ENCODE measurements around the gene TGFBR1. TPM values are rescaled to one million over a fixed set of nuclear protein-coding genes. Genes with fewer than 3 reads are reported as not detected.
A peak's percentile ranks its signal among the peaks of the same experiment; 100 is the strongest.

The TGFBR1 gene
- total and polyA plus RNA-seq, 8 donors, result 5.2 to 119 (median 21.8) TPM

DNA sequence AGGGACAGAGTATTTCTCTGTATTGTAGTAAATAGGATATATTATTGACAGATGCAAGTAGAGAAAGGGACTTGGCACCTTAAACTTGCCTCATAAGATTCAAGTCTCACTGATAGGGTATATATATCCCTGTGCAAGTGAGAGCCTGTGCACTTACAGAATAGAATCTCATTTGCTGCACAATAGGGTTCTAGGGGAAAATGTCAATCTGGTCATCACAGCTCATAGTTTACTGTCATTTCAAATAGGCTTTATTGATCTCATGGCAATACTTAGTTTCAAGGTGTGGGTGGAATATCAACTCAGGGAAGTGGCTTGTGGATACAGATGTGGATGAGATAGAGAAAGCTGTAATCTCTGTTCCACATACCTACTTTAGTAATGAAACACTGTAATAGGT is 42.3 kb downstream of the TGFBR1 start:
- DNase-seq, result no peak
- Histone ChIP-seq H3K27me3 (no peaks in the 10 kb centered on the region), H3K4me3 (no peak overlapping the region), H3K36me3 (peaks cover 14 to 92% (median 88%) of the 10 kb centered on the region in 4 donors), H3K27ac (no peak overlapping the region), H3K9me3 (no peaks in the 10 kb centered on the region), H3K4me1 (no peaks in the 10 kb centered on the region)
- intact Hi-C loops (cut with DNase I; ENCODE audit: low total_unique reads), result no loop called here
- TF ChIP-seq EP300 (IDR thresholded peaks at IDR 0.05) (no peak), POLR2AphosphoS5 (IDR thresholded peaks at IDR 0.05) (no peak), POLR2A (IDR thresholded peaks at IDR 0.05) (no peak), CTCF (IDR thresholded peaks at IDR 0.05) (no peak)

GRCh38 chr9:99150451-99151171 is 45.7 kb downstream of the TGFBR1 start:
- no peak overlapping the region for H3K4me3 ChIP-seq
- no peaks in the 10 kb centered on the region for H3K27me3 ChIP-seq
- no peaks in the 10 kb centered on the region for H3K4me1 ChIP-seq
- H3K9me3 ChIP-seq, result no peaks in the 10 kb centered on the region
- intact Hi-C loops (cut with DNase I; ENCODE audit: low total_unique reads), result no loop called here
- peak in 1 of 2 donors; percentile 30 for DNase-seq
- H3K36me3 ChIP-seq, result peaks cover 12 to 70% (median 59%) of the 10 kb centered on the region in 4 donors
- TF ChIP-seq EP300 (IDR thresholded peaks at IDR 0.05) (no peak), POLR2A (IDR thresholded peaks at IDR 0.05) (no peak), CTCF (IDR thresholded peaks at IDR 0.05) (no peak), POLR2AphosphoS5 (IDR thresholded peaks at IDR 0.05) (no peak)
- H3K27ac ChIP-seq, result no peak overlapping the region
- 62 to 73% (median 69%) methylated on average over 8 of the region's 8 CpGs for WGBS, 5 donors

DNA sequence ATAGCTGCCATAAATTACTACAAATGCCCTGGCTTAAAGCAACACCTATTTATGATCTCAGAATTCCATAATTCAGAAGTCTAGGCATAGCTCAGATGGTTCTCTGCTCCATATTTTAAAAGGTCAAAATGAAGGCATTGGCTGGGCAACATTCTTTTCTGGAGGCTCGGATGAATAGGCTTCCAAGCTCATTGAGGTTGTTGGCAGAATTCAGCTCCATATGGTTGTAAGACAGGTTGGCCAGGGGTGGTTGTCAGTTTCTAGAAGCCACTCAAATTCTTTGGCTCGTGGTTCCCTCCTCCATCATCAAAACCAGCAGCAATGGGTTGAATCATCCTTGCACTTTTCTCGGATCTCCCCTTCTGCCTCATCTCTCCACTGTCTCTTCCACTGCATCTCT is 49.4 kb downstream of the TGFBR1 start:
- no peak for TF ChIP-seq EP300 (IDR thresholded peaks at IDR 0.05)
- no peak for TF ChIP-seq POLR2AphosphoS5 (IDR thresholded peaks at IDR 0.05)
- no peak for TF ChIP-seq CTCF (IDR thresholded peaks at IDR 0.05)
- no peak for TF ChIP-seq POLR2A (IDR thresholded peaks at IDR 0.05)
- no peaks in the 10 kb centered on the region for H3K9me3 ChIP-seq
- no peak overlapping the region for H3K4me3 ChIP-seq
- H3K4me1 ChIP-seq, result no peaks in the 10 kb centered on the region
- H3K27me3 ChIP-seq, result no peaks in the 10 kb centered on the region
- intact Hi-C loops (cut with DNase I; ENCODE audit: low total_unique reads), result no loop called here
- WGBS, 5 donors, result 69 to 84% (median 76%) methylated on average over 3 of the region's 3 CpGs
- no peak for DNase-seq
- no peak overlapping the region for H3K27ac ChIP-seq
- peaks cover 8 to 33% (median 21%) of the 10 kb centered on the region in 4 donors for H3K36me3 ChIP-seq

GRCh38 chr9:99155736-99156135 is 50.8 kb downstream of the TGFBR1 start:
- no peak overlapping the region for H3K4me3 ChIP-seq
- intact Hi-C loops (cut with DNase I; ENCODE audit: low total_unique reads), result no loop called here
- no peak overlapping the region for H3K27ac ChIP-seq
- H3K27me3 ChIP-seq, result no peaks in the 10 kb centered on the region
- H3K36me3 ChIP-seq, result peaks cover 8 to 20% (median 10%) of the 10 kb centered on the region in 4 donors
- no peaks in the 10 kb centered on the region for H3K9me3 ChIP-seq
- no peak for DNase-seq
- WGBS, 5 donors, result 53 to 65% (median 59%) methylated on average over 2 of the region's 2 CpGs
- H3K4me1 ChIP-seq, result no peaks in the 10 kb centered on the region
- TF ChIP-seq EP300 (IDR thresholded peaks at IDR 0.05) (no peak), POLR2AphosphoS5 (IDR thresholded peaks at IDR 0.05) (no peak), POLR2A (IDR thresholded peaks at IDR 0.05) (no peak), CTCF (IDR thresholded peaks at IDR 0.05) (no peak)
